HG02981 (cell line): ENCODE measurements around the gene NAA25.
A peak's percentile ranks its signal among the peaks of the same experiment; 100 is the strongest.
"Not testable (repeated sequence)": the region's sequence is repeated elsewhere in the genome, so short reads cannot be mapped to it uniquely, and the experiment has no call there.

Experiments used
- ATAC-seq: cut with Tn5 transposase; IDR thresholded peaks from one replicate; pipeline ENCODE4 v1.9.1; 2021; ENCODE audit warnings: mild to moderate bottlenecking, moderate library complexity; ENCODE audit not compliant: unreplicated experiment

The NAA25 gene

DNA sequence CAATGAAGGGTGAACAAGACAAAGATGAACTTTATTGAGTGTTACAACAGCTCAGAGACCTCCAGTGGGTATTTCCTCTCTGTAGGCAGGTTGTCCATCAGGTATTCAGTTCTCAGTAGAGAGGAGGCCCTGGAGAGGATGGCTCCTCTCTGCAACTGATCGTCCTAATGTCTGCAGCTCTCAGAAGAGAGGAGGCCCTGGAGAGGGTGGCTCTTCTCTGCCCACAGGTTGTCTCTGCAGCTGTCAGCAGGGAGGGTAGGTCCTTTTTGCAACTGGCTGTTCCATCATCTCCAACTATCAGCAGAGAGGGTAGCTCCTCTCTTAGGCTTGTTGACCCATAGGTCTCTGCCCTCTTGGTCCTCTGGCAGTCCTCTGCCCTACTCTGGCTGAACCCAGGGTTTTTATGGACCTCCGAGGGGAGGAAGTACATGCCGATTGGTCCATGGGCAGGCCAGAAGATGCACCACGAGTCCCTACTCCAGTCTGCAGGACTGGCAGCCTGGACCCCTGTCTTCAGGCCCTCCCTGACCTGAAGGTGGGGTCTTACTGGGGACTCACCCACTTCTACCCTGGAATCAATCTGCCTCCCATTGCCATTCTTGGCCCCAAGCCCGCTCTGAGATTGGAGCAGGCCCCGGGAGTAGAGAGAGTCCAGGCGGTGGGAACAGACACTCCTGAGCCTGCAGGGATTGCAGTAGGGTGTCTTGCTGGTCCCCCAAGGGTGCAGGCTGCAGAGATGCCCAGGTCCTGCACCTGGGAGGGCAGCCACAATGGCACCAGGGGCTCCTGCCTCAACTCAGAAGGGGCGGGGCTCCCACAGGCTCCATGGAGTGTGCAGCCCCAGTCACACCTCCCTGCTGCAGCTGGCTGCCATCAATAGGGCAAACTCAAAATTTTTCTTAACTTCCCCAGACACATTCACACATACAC, 97.9 kb downstream of the NAA25 start:
- ATAC-seq, result no peak

DNA sequence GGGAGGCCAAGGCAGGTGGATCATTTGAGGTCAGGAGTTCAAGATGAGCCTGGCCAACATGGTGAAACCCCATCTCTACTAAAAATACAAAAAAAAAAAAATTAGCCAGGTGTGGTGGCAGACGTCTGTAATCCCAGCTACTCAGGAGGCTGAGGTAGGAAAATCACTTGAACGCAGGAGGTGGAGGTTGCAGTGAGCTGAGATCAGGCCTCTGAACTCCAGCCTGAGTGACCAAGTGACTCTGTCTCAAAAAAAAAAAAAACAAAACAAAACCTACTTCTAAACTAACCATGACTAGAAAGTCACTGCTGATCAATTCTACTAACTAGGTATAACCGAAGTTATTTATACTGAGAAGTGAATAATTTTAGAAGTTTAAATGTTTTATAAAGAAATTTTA, 99.0 kb downstream of the NAA25 start:
- ATAC-seq, result not testable (repeated sequence)

DNA sequence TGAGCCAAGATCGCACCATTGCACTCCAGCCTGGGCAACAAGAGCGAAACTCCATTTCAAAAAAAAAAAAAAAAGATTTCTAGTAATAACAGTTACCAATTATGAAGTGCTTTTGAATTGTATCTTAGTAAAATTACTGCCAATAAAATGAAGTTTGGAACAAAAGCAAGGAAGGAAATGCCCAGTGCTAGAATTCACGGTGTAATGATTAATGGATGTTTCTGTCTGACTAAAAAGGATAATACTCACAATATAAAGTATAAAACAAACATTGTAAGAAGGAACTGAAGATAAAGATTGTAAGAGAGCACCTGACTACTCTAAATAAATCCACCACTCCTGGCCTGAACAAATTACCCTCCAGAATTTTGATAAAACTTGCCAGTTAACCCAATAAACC, 99.7 kb downstream of the NAA25 start:
- no peak for ATAC-seq

DNA sequence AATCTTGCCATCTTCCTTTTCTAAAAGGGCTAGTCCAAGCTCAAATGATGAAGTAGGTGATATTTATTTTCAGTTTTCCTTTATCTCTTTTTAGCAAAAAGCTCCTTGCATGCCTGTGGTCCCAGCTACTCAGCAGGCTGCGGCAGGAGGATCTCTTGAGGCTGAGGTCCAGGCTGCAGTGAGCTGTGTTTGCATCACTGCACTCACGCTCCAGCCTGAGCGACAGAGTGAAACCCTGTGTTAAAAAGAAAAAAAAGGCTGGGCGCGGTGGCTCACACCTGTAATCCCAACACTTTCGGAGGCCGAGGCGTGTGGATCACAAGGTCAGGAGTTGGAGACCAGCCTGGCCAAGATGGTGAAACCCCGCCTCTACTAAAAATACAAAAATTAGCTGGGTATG, 100.6 kb downstream of the NAA25 start:
- no peak for ATAC-seq

DNA sequence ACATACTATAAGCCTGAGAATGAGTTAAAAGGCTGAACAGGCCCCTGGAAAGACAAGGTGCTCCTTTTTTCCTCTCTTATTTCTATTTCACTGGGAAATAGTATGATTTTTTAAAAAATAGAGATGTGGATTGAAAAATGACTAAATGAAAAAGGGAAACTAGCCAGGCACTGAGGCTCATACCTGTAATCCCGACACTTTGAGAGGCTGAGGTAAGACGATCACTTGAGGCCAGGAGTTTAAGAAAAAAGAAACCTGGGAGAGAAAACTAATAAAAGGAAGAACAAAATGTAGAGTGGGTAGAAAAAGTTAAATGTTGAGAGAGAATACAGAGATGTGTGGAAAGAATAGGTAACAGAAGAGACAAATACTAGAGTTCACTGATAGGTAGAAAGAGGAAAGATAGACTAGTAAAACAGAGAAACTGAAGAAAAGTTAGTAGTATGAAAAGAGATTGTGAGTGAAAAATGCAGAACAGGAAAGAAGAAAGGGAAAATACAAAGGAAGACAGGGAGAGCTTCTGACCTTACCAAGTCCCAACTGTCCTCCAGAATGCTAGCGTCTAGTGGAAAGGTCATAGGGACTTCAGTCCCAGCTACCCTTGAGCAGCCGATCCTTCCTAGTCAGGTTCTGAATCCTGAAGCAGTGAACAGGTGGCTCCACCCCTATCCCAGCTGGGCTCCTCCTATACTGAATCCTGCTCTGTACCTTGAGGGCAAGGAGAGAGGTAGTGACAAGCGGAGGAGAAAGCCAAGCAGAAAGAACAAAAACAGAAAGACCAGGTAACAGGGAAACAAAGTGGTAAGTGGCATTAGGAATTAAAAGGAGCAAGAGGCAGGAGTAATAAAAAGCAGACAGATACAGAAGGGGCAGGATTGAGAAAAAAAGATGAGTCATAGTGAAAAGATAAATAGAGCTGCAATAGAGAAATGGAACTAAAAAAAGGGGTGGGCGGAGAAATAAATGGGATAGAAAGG, 102.9 kb downstream of the NAA25 start:
- ATAC-seq, result no peak

DNA sequence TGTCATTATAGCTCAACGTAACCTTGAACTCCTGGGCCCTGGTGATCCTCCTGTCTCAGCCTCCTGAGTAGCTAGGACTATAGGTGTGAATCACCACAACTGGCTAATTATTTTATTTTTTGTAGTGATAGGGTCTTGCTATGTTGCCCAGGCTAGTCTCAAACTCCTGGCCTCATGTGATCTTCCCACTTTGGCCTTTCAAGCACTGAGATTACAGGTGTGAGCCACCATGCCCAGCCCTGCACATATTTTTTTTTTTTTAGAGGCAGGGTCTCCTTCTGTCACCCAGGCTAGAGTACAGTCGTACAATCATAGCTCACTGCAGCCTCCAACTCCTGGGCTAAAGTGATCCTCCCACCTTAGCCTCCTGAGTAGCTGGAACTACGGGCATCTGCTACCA, 104.5 kb downstream of the NAA25 start:
- no peak for ATAC-seq

DNA sequence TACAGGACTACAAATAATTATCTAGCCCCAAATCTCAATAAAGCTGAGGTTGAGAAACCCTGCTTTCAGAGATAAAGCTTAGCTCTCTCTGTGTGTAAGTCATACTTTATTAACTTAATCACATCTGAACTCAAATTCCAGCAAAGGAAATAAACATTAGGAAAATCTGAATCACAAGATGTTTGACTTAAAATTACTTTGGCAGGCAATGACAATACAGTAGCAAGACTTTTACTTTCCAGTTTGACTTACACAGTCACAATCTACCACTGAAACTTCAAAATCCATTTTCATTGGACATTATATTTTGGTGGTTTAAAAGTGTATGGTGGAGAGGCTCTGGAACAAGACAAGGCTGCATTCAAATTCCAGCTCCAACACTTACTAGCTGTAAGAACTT, 107.0 kb downstream of the NAA25 start:
- ATAC-seq, result no peak

DNA sequence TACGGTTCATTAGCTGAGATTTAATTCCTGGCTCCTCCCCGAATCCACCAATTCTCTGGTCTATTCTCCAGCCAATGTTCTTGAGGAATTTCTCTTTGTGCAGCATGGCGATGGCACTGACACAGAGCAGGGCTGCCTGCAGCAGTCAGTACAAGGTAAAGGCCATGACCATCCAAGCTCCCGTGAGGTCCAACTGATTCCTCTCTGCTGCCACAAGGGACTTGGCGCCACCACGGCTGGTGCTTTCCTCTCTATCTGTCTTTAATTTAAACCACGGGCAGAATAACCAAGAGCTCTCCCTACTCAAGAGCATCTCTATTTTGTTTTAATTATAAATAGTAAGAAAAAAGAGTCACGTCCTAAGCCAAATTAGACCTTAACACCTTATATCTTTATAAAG, 107.8 kb downstream of the NAA25 start:
- no peak for ATAC-seq

DNA sequence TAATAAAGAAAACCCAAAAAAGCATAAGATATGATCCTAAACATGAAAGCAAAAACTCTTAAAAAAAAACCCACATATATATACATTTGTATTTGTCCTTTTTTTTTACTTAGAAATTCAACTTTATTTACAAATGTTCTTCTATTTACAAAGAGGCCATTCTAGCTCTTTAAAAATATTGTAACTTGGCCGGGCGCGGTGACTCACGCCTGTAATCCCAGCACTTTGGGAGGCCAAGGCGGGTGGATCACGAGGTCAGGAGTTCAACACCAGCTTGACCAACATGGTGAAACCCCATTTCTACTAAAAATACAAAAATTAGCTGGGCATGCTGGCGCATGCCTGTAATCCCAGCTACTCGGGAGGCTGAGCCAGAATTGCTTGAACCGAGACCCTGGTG, 109.5 kb downstream of the NAA25 start:
- ATAC-seq, result not testable (repeated sequence)

DNA sequence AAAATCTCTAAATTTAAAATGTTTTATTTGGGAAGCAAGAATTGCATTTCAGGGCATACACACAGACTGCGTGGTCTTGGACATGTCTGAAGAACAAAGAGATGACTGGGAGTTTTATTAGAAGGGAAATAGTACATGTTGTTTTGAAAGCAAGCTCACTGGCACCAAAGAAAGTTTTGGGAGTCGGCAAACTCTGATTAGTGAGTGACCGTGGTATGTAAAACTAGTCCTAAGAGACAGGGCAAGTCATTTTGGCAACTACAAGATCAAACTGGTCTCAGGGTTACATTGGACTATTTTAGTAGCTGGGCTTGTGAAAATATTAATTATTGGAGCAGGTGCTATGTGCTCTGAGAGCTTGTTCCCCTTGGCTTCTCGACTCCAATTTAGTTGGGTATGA, 110.6 kb downstream of the NAA25 start:
- ATAC-seq, result no peak

DNA sequence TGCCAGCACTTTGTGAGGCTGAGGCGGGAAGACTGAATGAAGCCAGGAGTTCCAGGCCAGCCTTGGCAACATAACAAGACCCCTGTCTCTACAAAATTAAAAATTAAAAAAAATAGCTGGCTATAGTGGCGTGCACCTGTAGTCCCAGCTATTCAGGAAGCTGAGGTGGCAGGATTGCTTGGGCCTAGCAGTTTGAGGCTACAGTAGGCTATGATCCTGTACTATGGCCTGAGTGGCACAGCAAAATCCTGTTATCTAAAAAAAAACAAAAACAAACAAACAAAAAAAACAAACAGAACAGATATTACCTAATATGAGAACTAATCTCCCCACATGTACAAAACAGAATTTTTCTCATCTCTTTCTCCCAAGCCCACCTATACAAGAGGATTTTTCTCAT, 111.3 kb downstream of the NAA25 start:
- ATAC-seq, result no peak

DNA sequence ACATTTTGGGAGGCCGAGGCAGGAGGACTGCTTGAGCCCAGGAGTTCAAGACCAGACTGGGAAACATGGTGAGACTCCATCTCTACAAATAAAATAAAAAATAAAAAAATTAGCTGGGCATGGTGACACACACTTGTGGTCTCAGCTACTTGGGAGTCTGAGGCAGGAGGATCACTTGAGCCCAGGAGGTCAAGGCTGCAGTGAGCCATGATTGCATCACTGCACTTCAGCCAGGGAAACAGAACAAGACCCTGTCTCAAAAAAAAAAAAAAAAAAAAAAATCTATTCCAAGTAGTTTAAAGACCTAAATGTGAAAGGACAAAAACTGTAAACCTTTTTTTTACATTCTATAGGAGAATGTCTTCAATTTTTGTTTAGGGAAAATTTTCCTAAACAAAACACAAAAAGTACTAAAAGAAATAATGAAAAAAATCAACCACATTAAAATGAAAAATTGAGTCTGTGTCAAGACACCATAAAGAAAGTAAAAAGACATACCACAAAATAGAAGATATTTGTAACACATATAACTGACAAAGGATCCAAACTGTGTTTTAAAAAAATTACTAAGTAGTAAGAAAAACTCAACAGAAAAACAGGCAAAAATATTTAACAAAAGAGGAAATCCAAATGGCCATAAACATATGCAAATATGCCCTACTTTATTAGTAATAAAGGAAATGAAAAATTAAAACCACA, 112.7 kb downstream of the NAA25 start:
- ATAC-seq, result no peak

DNA sequence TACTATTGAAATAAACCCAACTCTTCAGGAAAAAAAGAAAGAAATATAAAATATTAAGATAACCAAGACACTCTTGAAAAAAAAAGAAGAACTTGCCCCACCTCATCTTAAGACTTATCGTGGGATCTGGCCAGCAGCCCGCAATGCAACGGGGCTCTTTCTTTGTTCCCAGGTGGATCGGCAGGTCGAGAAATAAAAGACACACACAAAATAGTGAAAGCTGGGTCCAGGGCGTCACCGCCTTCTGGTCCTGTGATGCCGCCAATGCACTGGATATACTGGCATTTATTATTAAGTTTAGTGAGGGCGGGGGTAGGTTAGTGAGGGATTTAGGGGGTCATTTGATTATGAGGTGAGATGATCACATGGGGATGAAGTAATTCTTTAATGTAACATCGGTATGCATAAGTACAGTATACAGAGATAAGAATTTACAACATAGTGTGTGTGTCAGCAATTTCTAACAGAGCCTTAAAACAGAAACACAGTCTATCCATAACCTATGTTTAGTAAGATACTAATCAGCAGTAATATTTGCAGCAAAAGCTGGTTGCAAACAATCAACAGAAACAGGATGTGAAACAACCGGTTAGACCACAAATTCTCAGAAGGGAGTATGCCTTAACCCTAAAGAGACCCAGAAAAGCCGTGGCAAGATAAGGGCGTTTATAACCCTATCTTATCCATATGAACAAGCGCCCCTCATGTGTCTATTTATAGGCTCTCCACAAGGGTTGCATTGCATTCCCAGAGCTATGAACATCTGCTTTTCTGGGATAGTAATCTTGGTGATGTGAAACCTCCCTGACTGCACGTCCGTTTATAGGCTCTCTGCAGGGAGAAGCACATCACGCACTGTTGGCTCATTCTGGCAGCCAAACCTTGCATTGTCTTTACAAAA, 114.1 kb downstream of the NAA25 start:
- ATAC-seq, result not testable (repeated sequence)

DNA sequence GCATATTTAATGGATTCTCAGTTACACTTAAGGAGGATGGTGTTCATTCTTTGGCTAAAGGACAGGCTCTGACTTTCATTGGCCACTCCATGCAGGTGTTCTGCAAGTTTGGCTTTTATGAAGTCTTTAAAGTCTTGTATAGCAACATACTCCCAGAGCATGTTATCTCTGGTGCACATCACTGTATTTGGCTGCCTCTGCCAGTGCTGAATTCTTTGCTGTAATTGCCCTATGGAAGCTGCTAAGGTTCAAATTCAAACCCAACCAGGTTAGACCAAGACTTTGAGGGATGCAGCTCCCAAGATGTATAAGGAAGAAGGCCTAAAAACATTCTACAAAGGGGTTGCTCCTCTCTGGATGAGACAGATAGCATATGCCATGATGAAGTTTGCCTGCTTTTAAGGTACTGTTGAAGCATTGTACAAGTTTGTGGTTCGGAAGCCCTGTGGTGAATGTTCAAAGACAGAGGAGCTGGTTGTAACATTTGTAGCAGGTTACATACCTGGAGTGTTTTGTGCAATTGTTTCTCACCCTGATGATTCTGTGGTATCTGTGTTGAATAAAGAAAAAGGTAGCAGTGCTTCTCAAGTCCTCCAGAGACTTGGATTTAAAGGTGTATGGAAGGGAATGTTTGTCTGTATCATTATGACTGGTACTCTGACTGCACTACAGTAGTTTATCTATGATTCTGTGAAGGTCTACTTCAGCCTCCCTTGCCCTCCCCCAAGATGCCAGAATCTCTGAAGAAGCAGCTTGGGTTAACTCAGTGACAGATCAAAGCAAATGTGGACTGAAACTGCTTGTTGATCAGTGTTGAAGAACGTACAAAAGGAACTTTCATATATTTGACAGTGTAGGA, 115.1 kb downstream of the NAA25 start:
- peak; percentile 46 for ATAC-seq

DNA sequence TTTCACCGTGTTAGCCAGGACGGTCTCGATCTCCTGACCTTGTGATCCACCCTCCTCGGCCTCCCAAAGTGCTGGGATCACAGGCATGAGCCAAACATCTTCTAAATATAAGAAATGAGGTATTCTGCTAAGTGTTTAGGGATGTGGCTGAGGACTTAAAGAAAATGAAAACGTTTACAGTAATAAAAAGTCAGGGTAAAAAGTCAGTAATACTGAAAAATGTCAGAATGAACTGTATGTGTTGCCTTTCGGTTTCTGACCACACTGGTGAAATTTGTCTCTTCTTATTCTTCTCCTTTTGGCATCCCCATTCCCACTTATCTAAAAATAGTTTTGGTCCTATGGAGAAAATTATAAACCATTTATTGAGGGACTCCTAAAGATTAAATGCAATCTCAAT, 116.1 kb downstream of the NAA25 start:
- ATAC-seq, result no peak

DNA sequence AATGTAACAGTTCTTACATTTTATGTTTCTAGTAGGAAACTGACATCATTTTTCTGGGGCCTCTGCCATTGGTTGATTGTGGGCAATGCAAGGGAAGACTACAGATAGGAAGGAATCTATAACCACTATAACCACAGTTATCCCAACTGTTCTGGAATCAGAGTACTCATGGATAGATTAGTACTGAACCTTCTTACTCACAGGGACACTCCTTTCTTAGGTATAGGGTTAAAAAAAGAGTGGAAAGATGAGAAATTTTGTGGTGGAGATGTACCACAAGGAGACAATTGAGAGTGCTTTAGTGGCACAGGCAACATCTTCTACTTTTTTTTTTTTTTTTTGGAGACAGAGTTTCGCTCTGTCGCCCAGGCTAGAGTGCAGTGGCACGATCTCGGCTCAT, 116.6 kb downstream of the NAA25 start:
- no peak for ATAC-seq

DNA sequence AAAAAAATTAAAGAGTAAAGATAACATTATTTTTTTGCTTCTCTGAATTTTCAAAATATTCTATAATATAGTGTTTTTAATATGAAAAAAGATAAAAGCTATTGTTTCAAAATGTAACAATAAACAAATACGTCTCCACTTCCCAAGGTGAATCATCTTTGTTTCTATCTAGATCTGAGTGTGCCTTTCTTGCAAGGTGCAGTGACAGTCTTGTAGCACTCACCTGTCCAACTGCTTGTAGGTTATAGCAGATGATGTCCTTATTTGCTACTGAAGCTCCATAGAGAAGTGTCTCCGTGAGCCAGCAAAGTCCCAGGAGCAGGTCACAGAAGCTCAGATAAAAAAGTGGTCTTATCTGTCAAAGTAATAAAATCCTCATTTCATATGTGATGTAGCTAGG, 117.0 kb downstream of the NAA25 start:
- ATAC-seq, result no peak

DNA sequence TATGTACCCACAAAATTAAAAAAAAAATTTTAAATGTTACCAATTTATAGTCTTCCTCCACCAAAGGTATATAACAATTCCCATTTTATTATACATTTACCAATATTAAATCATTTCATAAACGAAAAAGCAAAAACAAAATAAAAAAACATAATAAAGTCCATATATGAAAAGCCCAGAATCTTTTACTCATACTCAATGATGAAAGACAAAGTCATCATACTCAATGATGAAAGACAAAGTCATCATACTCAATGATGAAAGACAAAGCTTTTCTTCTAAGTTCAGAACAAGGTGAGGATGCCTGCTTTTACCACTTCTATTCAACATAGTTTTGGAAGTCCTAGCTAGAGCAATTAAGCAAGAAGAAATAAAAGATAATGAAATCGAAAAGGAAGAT, 123.8 kb downstream of the NAA25 start:
- ATAC-seq, result no peak

DNA sequence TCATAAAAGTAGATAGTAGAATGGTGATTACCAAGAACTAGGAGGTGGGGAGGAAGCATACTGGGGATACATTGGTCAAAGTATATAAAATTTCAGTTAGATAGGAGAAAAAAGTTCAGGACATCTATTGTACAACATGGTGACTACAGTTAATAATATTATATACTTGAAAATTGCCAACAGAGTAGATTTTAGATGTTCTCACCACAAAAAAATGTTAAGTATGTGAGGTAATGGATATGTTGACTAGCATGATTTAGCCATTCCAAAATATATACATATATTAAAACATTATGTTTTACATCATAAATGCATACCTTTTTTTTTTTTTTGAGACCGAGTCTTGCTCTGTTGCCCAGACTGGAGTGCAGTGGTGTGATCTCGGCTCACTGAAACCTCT, 126.6 kb downstream of the NAA25 start:
- no peak for ATAC-seq
